ENCODE results near the gene DHRS3. TPM values are rescaled to one million over a fixed set of nuclear protein-coding genes. Genes with fewer than 3 reads are reported as not detected.
A peak's percentile ranks its signal among the peaks of the same experiment; 100 is the strongest.

Gene DHRS3
- total and polyA plus RNA-seq, 2 experiments from 2014 or later, result 12.5 to 15.3 TPM

DNA sequence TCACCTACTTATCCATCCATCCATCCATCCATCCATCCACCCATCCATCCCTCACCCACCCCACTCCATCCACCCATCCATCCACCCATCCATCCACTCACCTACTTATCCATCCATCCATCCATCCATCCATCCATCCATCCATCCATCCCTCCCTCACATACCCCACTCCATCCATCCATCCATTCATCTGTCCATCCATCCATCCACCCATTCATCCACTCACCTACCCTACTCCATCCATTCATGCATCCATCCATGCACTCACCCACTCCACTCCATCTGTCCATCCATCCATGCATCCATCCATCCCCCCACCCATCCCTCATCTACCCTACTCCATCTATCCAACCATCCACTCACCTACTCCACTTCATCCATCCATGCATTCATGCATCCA is 34.5 kb downstream of the DHRS3 start:
- TF ChIP-seq, protein P1, sequence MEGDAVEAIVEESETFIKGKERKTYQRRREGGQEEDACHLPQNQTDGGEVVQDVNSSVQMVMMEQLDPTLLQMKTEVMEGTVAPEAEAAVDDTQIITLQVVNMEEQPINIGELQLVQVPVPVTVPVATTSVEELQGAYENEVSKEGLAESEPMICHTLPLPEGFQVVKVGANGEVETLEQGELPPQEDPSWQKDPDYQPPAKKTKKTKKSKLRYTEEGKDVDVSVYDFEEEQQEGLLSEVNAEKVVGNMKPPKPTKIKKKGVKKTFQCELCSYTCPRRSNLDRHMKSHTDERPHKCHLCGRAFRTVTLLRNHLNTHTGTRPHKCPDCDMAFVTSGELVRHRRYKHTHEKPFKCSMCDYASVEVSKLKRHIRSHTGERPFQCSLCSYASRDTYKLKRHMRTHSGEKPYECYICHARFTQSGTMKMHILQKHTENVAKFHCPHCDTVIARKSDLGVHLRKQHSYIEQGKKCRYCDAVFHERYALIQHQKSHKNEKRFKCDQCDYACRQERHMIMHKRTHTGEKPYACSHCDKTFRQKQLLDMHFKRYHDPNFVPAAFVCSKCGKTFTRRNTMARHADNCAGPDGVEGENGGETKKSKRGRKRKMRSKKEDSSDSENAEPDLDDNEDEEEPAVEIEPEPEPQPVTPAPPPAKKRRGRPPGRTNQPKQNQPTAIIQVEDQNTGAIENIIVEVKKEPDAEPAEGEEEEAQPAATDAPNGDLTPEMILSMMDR (IDR thresholded peaks at IDR 0.05; ENCODE audit: low read depth, low read length), result no peak
- Histone ChIP-seq H3K27me3 (no peaks in the 10 kb centered on the region), H3K4me3 (no peak overlapping the region), H3K9me3 (ENCODE audit: low read depth) (no peaks in the 10 kb centered on the region), H3K27ac (no peak overlapping the region), H3K4me1 (ENCODE audit: low read depth) (no peaks in the 10 kb centered on the region), H3K36me3 (no peaks in the 10 kb centered on the region)
- DNase-seq (ENCODE audit: low read depth in 1 of 2, low spot score in 1 of 2), result no peak

GRCh38 chr1:12582649-12583048 is 35.4 kb downstream of the DHRS3 start:
- Histone ChIP-seq H3K27me3 (no peaks in the 10 kb centered on the region), H3K27ac (no peak overlapping the region), H3K36me3 (no peaks in the 10 kb centered on the region), H3K4me3 (no peak overlapping the region), H3K4me1 (ENCODE audit: low read depth) (no peaks in the 10 kb centered on the region), H3K9me3 (ENCODE audit: low read depth) (no peaks in the 10 kb centered on the region)
- DNase-seq (ENCODE audit: low read depth in 1 of 2, low spot score in 1 of 2), result no peak
- TF ChIP-seq, protein P1 (IDR thresholded peaks at IDR 0.05; ENCODE audit: low read depth, low read length), result no peak

GRCh38 chr1:12581179-12581578 is 36.8 kb downstream of the DHRS3 start:
- no peaks in the 10 kb centered on the region for H3K4me1 ChIP-seq (ENCODE audit: low read depth)
- H3K9me3 ChIP-seq (ENCODE audit: low read depth), result no peaks in the 10 kb centered on the region
- H3K36me3 ChIP-seq, result no peaks in the 10 kb centered on the region
- TF ChIP-seq, protein P1 (IDR thresholded peaks at IDR 0.05; ENCODE audit: low read depth, low read length), result no peak
- no peak overlapping the region for H3K4me3 ChIP-seq
- DNase-seq (ENCODE audit: low read depth in 1 of 2, low spot score in 1 of 2), result no peak
- H3K27ac ChIP-seq, result no peak overlapping the region
- H3K27me3 ChIP-seq, result no peaks in the 10 kb centered on the region

- Histone ChIP-seq H3K4me1 (ENCODE audit: low read depth) (no peaks in the 10 kb centered on the region), H3K4me3 (no peak overlapping the region), H3K27ac (no peak overlapping the region), H3K27me3 (no peaks in the 10 kb centered on the region), H3K36me3 (no peaks in the 10 kb centered on the region), H3K9me3 (ENCODE audit: low read depth) (no peaks in the 10 kb centered on the region)
- TF ChIP-seq, protein P1 (IDR thresholded peaks at IDR 0.05; ENCODE audit: low read depth, low read length), result no peak
- peak in 1 of 2 donors; percentile 64 for DNase-seq (ENCODE audit: low read depth in 1 of 2, low spot score in 1 of 2)
Observed at GRCh38 chr1:12580054-12580887, 37.7 kb downstream of the DHRS3 start.

- no peaks in the 10 kb centered on the region for H3K9me3 ChIP-seq (ENCODE audit: low read depth)
- DNase-seq (ENCODE audit: low read depth in 1 of 2, low spot score in 1 of 2), result no peak
- H3K4me3 ChIP-seq, result no peak overlapping the region
- no peaks in the 10 kb centered on the region for H3K36me3 ChIP-seq
- H3K27ac ChIP-seq, result no peak overlapping the region
- TF ChIP-seq, protein P1 (IDR thresholded peaks at IDR 0.05; ENCODE audit: low read depth, low read length), result no peak
- H3K27me3 ChIP-seq, result no peaks in the 10 kb centered on the region
- no peaks in the 10 kb centered on the region for H3K4me1 ChIP-seq (ENCODE audit: low read depth)
Observed at GRCh38 chr1:12578860-12579422, 39.1 kb downstream of the DHRS3 start.
